Measurements from ENCODE around the gene FSCN2. TPM values are rescaled to one million over a fixed set of nuclear protein-coding genes. Genes with fewer than 3 reads are reported as not detected.

The FSCN2 gene
- total and polyA plus RNA-seq, 10 of the 15 experiments (the other 5 are each of a cell fraction or from before 2014, with no cell fraction given) = 0.12 to 2.1 (median 0.65) TPM; not detected in 3

- ChIA-PET POLR2A (no interaction called here), CTCF (no interaction called here), SMC1A (ENCODE audit: uncharacterized antibody, unreplicated experiment) (no interaction called here), RAD21 (ENCODE audit: unreplicated experiment) (no interaction called here)
- H3K79me2 ChIP-seq (ENCODE audit: control insufficient read depth, insufficient read depth, low read length) = no peaks in the 10 kb centered on the region
- DNase-seq (ENCODE audit: low read depth, low spot score) (no peak), ATAC-seq (no peak), FAIRE-seq (no peak)
- H3K4me1 ChIP-seq (ENCODE audit: control insufficient read depth, insufficient read depth, low read length) = no peaks in the 10 kb centered on the region
- no peak for TF ChIP-seq CEBPB (IDR thresholded peaks at IDR 0.05; ENCODE audit: borderline replicate concordance in 1 of 2, low read depth in 2 of 2, low read length in 2 of 2)
- no peak for TF ChIP-seq POLR2A (IDR thresholded peaks at IDR 0.05; ENCODE audit: low read depth, low read length)
- no peak for TF ChIP-seq STAT3 (IDR thresholded peaks at IDR 0.05; ENCODE audit: low read depth, low read length)
- no peak for TF ChIP-seq SMARCA5 (IDR thresholded peaks at IDR 0.05)
- H3K9ac ChIP-seq (ENCODE audit: control insufficient read depth, insufficient read depth, low read length) = no peak overlapping the region
- H3K36me3 ChIP-seq (ENCODE audit: control insufficient read depth in 2 of 2, insufficient read depth in 2 of 2, low read length in 1 of 2) = peaks cover 18 to 20% of the 10 kb centered on the region in 2 experiments; a peak in 3 of 4 replicates
- no peaks in the 10 kb centered on the region for H3K9me3 ChIP-seq (replicated peaks; ENCODE audit: control insufficient read depth, insufficient read depth, low read length)
- WGBS (ENCODE audit: insufficient coverage, insufficient replicate concordance, low lambda C conversion rate, missing lambda C conversion rate) = 97% methylated on average over 3 of the region's 3 CpGs
- H3K4me2 ChIP-seq (ENCODE audit: control insufficient read depth, insufficient read depth) = no peak overlapping the region
- H2AFZ ChIP-seq (ENCODE audit: control insufficient read depth, low read depth, low read length) = no peak overlapping the region
- H4K20me1 ChIP-seq (ENCODE audit: control insufficient read depth, insufficient read depth) = no peaks in the 10 kb centered on the region
- intact Hi-C loops (cut with micrococcal nuclease; ENCODE audit: unreplicated experiment) (no loop called here), in situ Hi-C loops (cut with MboI) (no loop called here)
- H3K4me3 ChIP-seq = no peak overlapping the region
- BruUV-seq (replicated peaks) = no TSS peak
- H3K27ac ChIP-seq (ENCODE audit: control insufficient read depth, insufficient read depth) = no peak overlapping the region
- no peaks in the 10 kb centered on the region for H3K27me3 ChIP-seq (replicated peaks in 1 of 2; ENCODE audit: control insufficient read depth in 2 of 2, insufficient read depth in 2 of 2, low read length in 1 of 2)
Observed at GRCh38 chr17:81575836-81576235, 47.7 kb downstream of the FSCN2 start.

- CTCF ChIA-PET = no interaction called here
- ATAC-seq (no peak), DNase-seq (ENCODE audit: low read depth, low spot score) (no peak), FAIRE-seq (no peak)
- Histone ChIP-seq H3K4me3 (no peak overlapping the region), H3K4me2 (ENCODE audit: control insufficient read depth, insufficient read depth) (no peak overlapping the region), H4K20me1 (ENCODE audit: control insufficient read depth, insufficient read depth) (no peaks in the 10 kb centered on the region), H3K9me3 (replicated peaks; ENCODE audit: control insufficient read depth, insufficient read depth, low read length) (no peaks in the 10 kb centered on the region), H3K79me2 (ENCODE audit: control insufficient read depth, insufficient read depth, low read length) (no peaks in the 10 kb centered on the region), H3K27me3 (replicated peaks in 1 of 2; ENCODE audit: control insufficient read depth in 2 of 2, insufficient read depth in 2 of 2, low read length in 1 of 2) (no peaks in the 10 kb centered on the region), H3K27ac (ENCODE audit: control insufficient read depth, insufficient read depth) (no peak overlapping the region), H3K9ac (ENCODE audit: control insufficient read depth, insufficient read depth, low read length) (no peak overlapping the region), H3K36me3 (ENCODE audit: control insufficient read depth in 2 of 2, insufficient read depth in 2 of 2, low read length in 1 of 2) (peaks cover 10 to 16% of the 10 kb centered on the region in 2 experiments; a peak in 3 of 4 replicates), H3K4me1 (ENCODE audit: control insufficient read depth, insufficient read depth, low read length) (no peaks in the 10 kb centered on the region), H2AFZ (ENCODE audit: control insufficient read depth, low read depth, low read length) (no peak overlapping the region)
- RAD21 ChIA-PET (ENCODE audit: unreplicated experiment) = no interaction called here
- in situ Hi-C loops (cut with MboI) (no loop called here), intact Hi-C loops (cut with micrococcal nuclease; ENCODE audit: unreplicated experiment) (no loop called here)
- BruUV-seq (replicated peaks) = no TSS peak
- SMC1A ChIA-PET (ENCODE audit: uncharacterized antibody, unreplicated experiment) = no interaction called here
- TF ChIP-seq BRCA1 (IDR thresholded peaks at IDR 0.05; ENCODE audit: low read depth, low read length) (no peak), CBFB (IDR thresholded peaks at IDR 0.05; ENCODE audit: low read depth) (no peak), TARDBP (IDR thresholded peaks at IDR 0.05; ENCODE audit: borderline replicate concordance) (no peak), ZZZ3 (IDR thresholded peaks at IDR 0.05; ENCODE audit: control insufficient read depth, insufficient read length, low read depth) (no peak), SIN3A (IDR thresholded peaks at IDR 0.05; ENCODE audit: low read depth, low read length) (no peak)
- TF ChIP-seq, protein P1, sequence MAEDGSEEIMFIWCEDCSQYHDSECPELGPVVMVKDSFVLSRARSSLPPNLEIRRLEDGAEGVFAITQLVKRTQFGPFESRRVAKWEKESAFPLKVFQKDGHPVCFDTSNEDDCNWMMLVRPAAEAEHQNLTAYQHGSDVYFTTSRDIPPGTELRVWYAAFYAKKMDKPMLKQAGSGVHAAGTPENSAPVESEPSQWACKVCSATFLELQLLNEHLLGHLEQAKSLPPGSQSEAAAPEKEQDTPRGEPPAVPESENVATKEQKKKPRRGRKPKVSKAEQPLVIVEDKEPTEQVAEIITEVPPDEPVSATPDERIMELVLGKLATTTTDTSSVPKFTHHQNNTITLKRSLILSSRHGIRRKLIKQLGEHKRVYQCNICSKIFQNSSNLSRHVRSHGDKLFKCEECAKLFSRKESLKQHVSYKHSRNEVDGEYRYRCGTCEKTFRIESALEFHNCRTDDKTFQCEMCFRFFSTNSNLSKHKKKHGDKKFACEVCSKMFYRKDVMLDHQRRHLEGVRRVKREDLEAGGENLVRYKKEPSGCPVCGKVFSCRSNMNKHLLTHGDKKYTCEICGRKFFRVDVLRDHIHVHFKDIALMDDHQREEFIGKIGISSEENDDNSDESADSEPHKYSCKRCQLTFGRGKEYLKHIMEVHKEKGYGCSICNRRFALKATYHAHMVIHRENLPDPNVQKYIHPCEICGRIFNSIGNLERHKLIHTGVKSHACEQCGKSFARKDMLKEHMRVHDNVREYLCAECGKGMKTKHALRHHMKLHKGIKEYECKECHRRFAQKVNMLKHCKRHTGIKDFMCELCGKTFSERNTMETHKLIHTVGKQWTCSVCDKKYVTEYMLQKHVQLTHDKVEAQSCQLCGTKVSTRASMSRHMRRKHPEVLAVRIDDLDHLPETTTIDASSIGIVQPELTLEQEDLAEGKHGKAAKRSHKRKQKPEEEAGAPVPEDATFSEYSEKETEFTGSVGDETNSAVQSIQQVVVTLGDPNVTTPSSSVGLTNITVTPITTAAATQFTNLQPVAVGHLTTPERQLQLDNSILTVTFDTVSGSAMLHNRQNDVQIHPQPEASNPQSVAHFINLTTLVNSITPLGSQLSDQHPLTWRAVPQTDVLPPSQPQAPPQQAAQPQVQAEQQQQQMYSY (CRISPR knock-in tag; IDR thresholded peaks at IDR 0.05) = no peak
- 99% methylated on average over 15 of the region's 17 CpGs for WGBS (ENCODE audit: insufficient coverage, insufficient replicate concordance, low lambda C conversion rate, missing lambda C conversion rate)
- POLR2A ChIA-PET = no interaction called here
Observed at GRCh38 chr17:81576621-81577277, 48.6 kb downstream of the FSCN2 start.

All from GM12878 (cell line).